ENCODE results near the gene RRP1. TPM values are rescaled to one million over a fixed set of nuclear protein-coding genes. Genes with fewer than 3 reads are reported as not detected.

Gene RRP1
- total RNA-seq, 1 donor from 2014 or later: 31.9 TPM

DNA sequence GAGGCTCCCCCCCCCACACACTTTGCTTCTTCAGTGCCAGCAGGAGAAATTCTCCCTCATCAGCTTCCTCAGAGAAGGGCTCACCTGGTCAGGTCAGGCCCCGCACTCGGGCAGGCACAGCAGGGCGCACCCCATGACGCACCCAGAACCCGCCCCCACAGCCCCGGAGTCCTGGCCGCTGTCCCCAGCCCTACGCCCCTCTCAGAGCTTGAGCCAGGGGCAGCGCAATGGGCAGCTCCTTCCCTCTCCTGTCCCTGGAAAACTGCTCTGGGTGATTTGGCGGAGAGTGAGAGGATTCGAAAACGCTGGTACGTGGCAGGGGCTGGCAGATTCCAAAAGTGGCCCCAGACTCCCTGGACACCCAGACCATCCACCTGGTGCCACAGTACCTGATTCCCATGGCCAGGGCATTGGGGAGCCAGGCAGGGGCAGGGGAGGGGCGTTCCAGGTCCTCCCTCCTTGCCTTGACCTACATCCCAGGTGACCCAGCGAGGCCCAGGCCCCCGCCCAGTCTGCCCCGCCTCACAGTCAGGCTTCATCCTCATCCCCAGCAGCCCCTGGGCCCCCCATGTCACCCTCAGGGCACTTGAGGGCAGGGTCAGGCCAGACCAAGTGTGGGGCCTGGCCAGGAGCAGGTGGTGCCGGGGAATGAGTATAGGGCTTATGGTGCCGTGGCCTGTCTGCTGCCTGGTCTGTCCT is 23.7 kb downstream of the RRP1 start:
- TF ChIP-seq, protein P1, sequence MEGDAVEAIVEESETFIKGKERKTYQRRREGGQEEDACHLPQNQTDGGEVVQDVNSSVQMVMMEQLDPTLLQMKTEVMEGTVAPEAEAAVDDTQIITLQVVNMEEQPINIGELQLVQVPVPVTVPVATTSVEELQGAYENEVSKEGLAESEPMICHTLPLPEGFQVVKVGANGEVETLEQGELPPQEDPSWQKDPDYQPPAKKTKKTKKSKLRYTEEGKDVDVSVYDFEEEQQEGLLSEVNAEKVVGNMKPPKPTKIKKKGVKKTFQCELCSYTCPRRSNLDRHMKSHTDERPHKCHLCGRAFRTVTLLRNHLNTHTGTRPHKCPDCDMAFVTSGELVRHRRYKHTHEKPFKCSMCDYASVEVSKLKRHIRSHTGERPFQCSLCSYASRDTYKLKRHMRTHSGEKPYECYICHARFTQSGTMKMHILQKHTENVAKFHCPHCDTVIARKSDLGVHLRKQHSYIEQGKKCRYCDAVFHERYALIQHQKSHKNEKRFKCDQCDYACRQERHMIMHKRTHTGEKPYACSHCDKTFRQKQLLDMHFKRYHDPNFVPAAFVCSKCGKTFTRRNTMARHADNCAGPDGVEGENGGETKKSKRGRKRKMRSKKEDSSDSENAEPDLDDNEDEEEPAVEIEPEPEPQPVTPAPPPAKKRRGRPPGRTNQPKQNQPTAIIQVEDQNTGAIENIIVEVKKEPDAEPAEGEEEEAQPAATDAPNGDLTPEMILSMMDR (IDR thresholded peaks at IDR 0.05; ENCODE audit: insufficient read depth, low read length, poor library complexity, severe bottlenecking): no peak
- Histone ChIP-seq H3K4me3 (ENCODE audit: low read depth, low read length) (no peak overlapping the region), H3K27me3 (ENCODE audit: control insufficient read depth, insufficient read depth, low read length) (peaks cover 14% of the 10 kb centered on the region), H3K36me3 (ENCODE audit: control insufficient read depth, insufficient read depth, low read length) (no peaks in the 10 kb centered on the region)
- DNase-seq (ENCODE audit: low read depth): no peak

DNA sequence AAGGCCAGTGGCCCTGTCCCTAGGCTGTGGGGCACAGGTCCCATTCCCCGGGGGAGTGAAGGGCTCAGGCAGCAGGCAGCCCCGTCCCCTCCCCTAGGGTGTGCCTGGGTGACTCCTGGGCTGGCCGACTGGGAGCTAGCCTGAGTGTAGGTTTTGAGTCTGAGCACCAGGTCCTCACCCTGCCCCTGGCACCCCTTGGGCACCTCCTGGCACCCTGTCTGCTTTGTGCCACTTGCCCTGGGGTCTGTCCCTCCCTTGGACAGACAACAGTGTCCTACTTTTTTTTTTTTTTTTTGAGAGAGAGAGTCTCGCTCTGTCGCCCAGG is 24.2 kb downstream of the RRP1 start:
- TF ChIP-seq, protein P1 (IDR thresholded peaks at IDR 0.05; ENCODE audit: insufficient read depth, low read length, poor library complexity, severe bottlenecking): no peak
- Histone ChIP-seq H3K36me3 (ENCODE audit: control insufficient read depth, insufficient read depth, low read length) (no peaks in the 10 kb centered on the region), H3K4me3 (ENCODE audit: low read depth, low read length) (no peak overlapping the region), H3K27me3 (ENCODE audit: control insufficient read depth, insufficient read depth, low read length) (peaks cover 14% of the 10 kb centered on the region)
- no peak for DNase-seq (ENCODE audit: low read depth)

DNA sequence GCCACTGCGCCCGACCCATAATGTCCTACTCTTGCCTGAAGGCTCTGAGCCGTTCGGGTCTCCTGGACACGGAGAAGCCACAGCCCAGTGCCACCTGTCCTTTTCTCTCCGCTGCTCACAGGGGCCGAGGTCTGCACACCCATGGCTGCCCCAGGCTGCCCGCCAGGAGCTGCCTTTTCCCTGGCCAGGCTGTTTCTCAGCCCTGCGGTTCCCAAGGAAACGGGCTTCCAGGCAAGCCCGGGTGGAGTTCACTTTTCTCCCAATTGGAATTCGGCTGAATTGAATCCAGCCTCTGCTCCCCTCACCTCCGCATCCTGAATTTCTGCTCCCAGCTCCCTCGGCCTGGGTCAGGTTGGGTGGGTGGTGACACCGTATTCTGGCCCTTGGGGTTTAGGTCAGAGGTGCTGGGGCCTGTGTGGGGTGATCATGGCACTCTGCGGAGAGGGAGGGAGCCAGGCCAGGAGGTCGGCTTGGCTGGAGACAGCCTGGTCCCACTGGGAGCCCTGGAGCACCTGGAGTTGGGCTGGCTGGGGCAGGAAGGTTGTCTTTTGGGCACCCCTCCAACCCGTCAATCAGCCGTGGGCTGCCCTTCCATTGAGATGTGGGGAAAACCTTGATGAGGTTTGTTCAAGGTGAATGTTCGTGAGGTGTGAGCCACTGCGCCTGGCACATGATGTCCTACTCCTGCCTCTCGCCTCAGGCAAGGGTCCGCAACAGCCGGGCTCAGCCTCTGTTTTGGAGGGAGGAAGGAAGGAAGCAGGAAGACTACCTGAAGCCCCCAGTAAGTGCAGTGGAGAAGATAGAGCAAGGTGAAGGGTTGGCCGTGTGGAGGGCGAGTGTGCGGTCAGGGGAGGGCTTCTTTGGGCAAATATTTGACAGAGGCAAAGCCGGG is 25.1 kb downstream of the RRP1 start:
- Histone ChIP-seq H3K4me3 (ENCODE audit: low read depth, low read length) (no peak overlapping the region), H3K27me3 (ENCODE audit: control insufficient read depth, insufficient read depth, low read length) (peaks cover 14% of the 10 kb centered on the region), H3K36me3 (ENCODE audit: control insufficient read depth, insufficient read depth, low read length) (no peaks in the 10 kb centered on the region)
- DNase-seq (ENCODE audit: low read depth): no peak
- TF ChIP-seq, protein P1 (IDR thresholded peaks at IDR 0.05; ENCODE audit: insufficient read depth, low read length, poor library complexity, severe bottlenecking): no peak

DNA sequence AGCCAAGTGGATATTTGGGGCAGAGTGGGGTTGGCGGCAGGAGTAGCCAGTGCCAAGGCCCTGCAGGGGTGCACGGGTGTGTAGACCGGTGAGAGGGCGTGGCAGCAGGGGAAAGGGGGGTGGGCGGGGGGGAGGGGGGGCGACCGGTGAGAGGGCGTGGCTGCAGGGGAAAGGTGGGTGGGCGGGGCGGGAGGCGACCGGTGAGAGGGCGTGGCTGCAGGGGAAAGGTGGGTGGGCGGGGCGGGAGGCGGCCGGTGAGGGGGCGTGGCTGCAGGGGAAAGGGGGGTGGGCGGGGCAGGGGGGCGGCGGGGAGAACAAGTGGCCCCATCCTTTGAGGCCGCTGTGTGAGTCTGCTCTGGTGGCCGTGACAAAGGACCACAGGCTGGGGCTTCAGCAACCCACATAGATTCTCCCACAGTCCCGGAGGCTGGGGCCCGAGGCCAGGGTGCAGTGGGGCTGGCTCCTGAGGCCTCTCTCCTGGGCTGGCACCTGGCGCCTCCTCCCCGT is 25.8 kb downstream of the RRP1 start:
- TF ChIP-seq, protein P1 (IDR thresholded peaks at IDR 0.05; ENCODE audit: insufficient read depth, low read length, poor library complexity, severe bottlenecking): no peak
- H3K27me3 ChIP-seq (ENCODE audit: control insufficient read depth, insufficient read depth, low read length): peaks cover 14% of the 10 kb centered on the region
- no peak overlapping the region for H3K4me3 ChIP-seq (ENCODE audit: low read depth, low read length)
- no peak for DNase-seq (ENCODE audit: low read depth)
- no peaks in the 10 kb centered on the region for H3K36me3 ChIP-seq (ENCODE audit: control insufficient read depth, insufficient read depth, low read length)

DNA sequence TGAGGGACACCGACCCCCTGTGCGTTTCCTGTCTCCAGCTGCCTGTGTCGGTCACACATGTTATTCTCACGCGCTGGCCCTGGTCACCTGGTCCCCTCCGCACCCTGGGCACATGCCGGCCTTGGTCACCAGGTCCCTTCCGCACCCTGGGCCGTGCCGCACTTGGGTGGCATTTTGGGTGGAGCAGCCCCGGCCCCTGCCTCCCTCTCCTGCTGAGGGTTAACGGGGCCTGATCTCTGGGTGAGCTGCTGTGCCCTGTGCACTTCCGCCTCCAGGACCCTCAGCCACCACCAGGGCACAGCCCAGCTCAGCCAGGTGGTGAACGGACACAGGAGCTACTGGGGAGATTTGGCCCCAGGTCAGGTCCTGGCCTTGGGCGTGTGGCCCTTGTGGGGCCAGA is 26.6 kb downstream of the RRP1 start:
- TF ChIP-seq, protein P1 (IDR thresholded peaks at IDR 0.05; ENCODE audit: insufficient read depth, low read length, poor library complexity, severe bottlenecking): no peak
- Histone ChIP-seq H3K27me3 (ENCODE audit: control insufficient read depth, insufficient read depth, low read length) (peaks cover 14% of the 10 kb centered on the region), H3K4me3 (ENCODE audit: low read depth, low read length) (no peak overlapping the region), H3K36me3 (ENCODE audit: control insufficient read depth, insufficient read depth, low read length) (no peaks in the 10 kb centered on the region)
- no peak for DNase-seq (ENCODE audit: low read depth)
